Fibroblast of mammary gland (primary cell): ENCODE measurements around the gene NT5DC1.

Experiments
- DNase-seq: peaks from one replicate; pipeline ENCODE4 v3.0.0-alpha.2; 2010; ENCODE audit warnings: low read depth
- H3K4me3 ChIP-seq: 2 replicates; pipeline ENCODE4 v1.5.1; 2011; ENCODE audit warnings: low read depth, mild to moderate bottlenecking, low read length, moderate library complexity; ENCODE audit not compliant: control insufficient read depth
- CTCF ChIP-seq: conservative IDR thresholded peaks from 2 replicates; pipeline ENCODE4 v1.5.1; 2011; ENCODE audit warnings: low read depth, low read length, inconsistent platforms; ENCODE audit not compliant: control insufficient read depth, insufficient read depth

The NT5DC1 gene

GRCh38 chr6:116127771-116128493 is 27.3 kb downstream of the NT5DC1 start:
- TF ChIP-seq CTCF = no peak
- no peak overlapping the region for H3K4me3 ChIP-seq
- DNase-seq = peak; percentile 25

- no peak for DNase-seq
- TF ChIP-seq CTCF = no peak
Measured at GRCh38 chr6:116133453-116133852, 32.8 kb downstream of the NT5DC1 start.

GRCh38 chr6:116136373-116136772 is 35.7 kb downstream of the NT5DC1 start:
- DNase-seq = no peak
- H3K4me3 ChIP-seq = no peak overlapping the region
- TF ChIP-seq CTCF = no peak

More at GRCh38 chr6:116133453-116133852, 32.8 kb downstream of the NT5DC1 start:
- no peak overlapping the region for H3K4me3 ChIP-seq

GRCh38 chr6:116136933-116137340 is 36.3 kb downstream of the NT5DC1 start:
- no peak for TF ChIP-seq CTCF
- no peak overlapping the region for H3K4me3 ChIP-seq
- no peak for DNase-seq

GRCh38 chr6:116139917-116140316 is 39.3 kb downstream of the NT5DC1 start:
- no peak for TF ChIP-seq CTCF
- no peak for DNase-seq

GRCh38 chr6:116144605-116145004 is 44.0 kb downstream of the NT5DC1 start:
- no peak for TF ChIP-seq CTCF
- DNase-seq = peak; percentile 83

More at GRCh38 chr6:116139917-116140316, 39.3 kb downstream of the NT5DC1 start:
- no peak overlapping the region for H3K4me3 ChIP-seq

More at GRCh38 chr6:116144605-116145004, 44.0 kb downstream of the NT5DC1 start:
- no peak overlapping the region for H3K4me3 ChIP-seq
